Measurements from ENCODE around the gene VSIG8.
"Not testable (repeated sequence)": the region's sequence is repeated elsewhere in the genome, so short reads cannot be mapped to it uniquely, and the experiment has no call there.

The VSIG8 gene, protein sequence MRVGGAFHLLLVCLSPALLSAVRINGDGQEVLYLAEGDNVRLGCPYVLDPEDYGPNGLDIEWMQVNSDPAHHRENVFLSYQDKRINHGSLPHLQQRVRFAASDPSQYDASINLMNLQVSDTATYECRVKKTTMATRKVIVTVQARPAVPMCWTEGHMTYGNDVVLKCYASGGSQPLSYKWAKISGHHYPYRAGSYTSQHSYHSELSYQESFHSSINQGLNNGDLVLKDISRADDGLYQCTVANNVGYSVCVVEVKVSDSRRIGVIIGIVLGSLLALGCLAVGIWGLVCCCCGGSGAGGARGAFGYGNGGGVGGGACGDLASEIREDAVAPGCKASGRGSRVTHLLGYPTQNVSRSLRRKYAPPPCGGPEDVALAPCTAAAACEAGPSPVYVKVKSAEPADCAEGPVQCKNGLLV

DNA sequence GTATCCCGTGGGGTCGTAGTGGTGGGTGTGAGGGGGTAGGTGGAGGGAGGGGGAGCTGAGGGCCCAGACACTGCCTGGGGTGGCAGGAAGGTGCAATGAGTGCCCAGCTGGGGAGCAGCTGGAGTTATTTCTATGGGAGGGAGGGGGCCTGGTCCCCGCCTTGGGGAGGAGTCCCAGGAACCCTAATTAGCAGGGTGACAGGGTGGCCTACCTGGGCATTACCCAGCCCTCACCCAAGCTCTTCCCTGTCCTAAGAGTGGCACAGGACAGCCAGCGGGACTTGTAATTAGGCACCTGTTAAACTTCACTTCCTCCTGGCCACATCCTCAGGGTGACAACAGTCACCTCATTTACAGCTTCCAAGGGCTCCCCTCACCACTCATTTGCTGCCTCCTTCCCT, at the start of gene VSIG8:
TSS of gene VSIG8 (minus strand) at position 101 of the 400 bp plus-strand sequence. CDS start 136 bp downstream, outside the sequence.
- H3K36me3 ChIP-seq (ENCODE audit: insufficient read depth, low read length), result no peaks in the 10 kb centered on the region
- TF ChIP-seq FOXP2 (optimal IDR thresholded peaks at IDR 0.05; ENCODE audit: control extremely low read depth, extremely low read length, insufficient read depth) (no peak), EZH2 (IDR thresholded peaks at IDR 0.05) (no peak), POLR2AphosphoS5 (IDR thresholded peaks at IDR 0.05; ENCODE audit: borderline replicate concordance, low read depth, low read length) (no peak)
- H3K9me3 ChIP-seq (ENCODE audit: low read depth, low read length), result no peaks in the 10 kb centered on the region
- no peak within 1 kb of the TSS for H3K9ac ChIP-seq (ENCODE audit: insufficient read length)
- no peak within 1 kb of the TSS for H3K27ac ChIP-seq
- no peak within 1 kb of the TSS for H3K4me3 ChIP-seq
- no peak for DNase-seq (ENCODE audit: low read depth, low spot score)

DNA sequence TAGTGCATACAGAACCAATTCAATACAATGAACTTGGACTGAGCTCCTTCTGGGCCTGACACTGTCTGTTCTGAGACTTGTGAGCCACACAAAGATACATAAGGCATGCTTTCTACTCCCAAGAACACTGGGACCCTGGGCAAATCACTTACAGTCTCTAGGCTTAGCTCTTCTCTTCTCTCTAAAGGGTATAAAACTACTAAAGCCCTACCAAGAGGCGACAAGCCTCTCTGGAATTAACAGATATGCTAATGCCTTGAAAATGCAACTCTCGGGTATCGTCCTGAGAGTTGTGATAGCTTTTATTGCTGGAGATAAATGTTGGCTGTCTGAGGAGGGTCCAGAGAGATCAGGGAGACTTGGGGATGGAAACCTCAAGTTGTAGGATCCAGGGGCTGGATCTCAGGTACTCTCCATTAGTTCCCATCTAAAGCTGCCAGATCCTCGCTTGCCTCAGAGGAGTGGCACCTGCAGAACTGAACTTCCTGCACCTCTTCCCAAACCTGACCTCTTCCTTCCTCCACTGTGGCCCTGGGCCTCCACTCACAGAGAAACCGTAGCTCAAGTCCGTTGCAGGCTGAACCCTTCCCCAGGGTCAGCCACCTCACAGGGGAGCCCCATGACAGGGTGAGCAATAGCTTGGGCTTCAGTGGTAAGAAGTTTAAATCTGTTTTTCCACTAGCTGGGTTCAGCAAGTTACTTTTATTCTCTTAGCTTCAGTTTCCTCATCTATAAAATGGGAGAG, 49.0 kb upstream of the VSIG8 start:
- Histone ChIP-seq H3K9me3 (ENCODE audit: low read depth, low read length) (no peaks in the 10 kb centered on the region), H3K36me3 (ENCODE audit: insufficient read depth, low read length) (no peaks in the 10 kb centered on the region), H3K4me3 (no peak overlapping the region), H3K27ac (no peak overlapping the region), H3K9ac (ENCODE audit: insufficient read length) (no peak overlapping the region)
- no peak for DNase-seq (ENCODE audit: low read depth, low spot score)
- TF ChIP-seq FOXP2 (optimal IDR thresholded peaks at IDR 0.05; ENCODE audit: control extremely low read depth, extremely low read length, insufficient read depth) (no peak), POLR2AphosphoS5 (IDR thresholded peaks at IDR 0.05; ENCODE audit: borderline replicate concordance, low read depth, low read length) (no peak), EZH2 (IDR thresholded peaks at IDR 0.05) (no peak)

- no peak for TF ChIP-seq EZH2 (IDR thresholded peaks at IDR 0.05)
- TF ChIP-seq POLR2AphosphoS5 (IDR thresholded peaks at IDR 0.05; ENCODE audit: borderline replicate concordance, low read depth, low read length), result no peak
- TF ChIP-seq FOXP2 (optimal IDR thresholded peaks at IDR 0.05; ENCODE audit: control extremely low read depth, extremely low read length, insufficient read depth), result no peak
- Histone ChIP-seq H3K9ac (ENCODE audit: insufficient read length) (no peak overlapping the region), H3K36me3 (ENCODE audit: insufficient read depth, low read length) (no peaks in the 10 kb centered on the region), H3K4me3 (no peak overlapping the region), H3K27ac (no peak overlapping the region), H3K9me3 (ENCODE audit: low read depth, low read length) (no peaks in the 10 kb centered on the region)
- no peak for DNase-seq (ENCODE audit: low read depth, low spot score)
Observed at GRCh38 chr1:159908031-159908940, 45.8 kb upstream of the VSIG8 start.

DNA sequence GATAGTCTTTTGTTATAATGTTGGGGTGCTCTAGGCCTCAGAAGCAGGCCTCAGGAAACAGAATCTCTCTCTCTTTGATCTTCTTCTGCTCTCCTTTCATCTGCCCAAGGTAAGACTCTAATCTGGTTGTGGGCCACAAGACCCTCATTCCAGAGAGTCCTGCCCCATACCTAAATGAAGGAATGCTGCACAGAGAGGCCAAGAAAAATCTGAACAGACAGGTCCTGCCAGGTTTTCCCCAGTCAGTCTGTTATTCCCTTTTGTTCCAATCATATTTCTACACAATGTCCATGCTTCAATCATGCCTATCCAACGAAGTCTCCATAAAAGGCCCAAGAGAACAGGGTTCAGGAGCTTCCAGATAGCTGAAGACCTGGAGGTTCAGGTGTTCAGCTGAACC, 44.5 kb upstream of the VSIG8 start:
- no peak overlapping the region for H3K4me3 ChIP-seq
- H3K27ac ChIP-seq, result no peak overlapping the region
- H3K36me3 ChIP-seq (ENCODE audit: insufficient read depth, low read length), result no peaks in the 10 kb centered on the region
- no peak overlapping the region for H3K9ac ChIP-seq (ENCODE audit: insufficient read length)
- H3K9me3 ChIP-seq (ENCODE audit: low read depth, low read length), result no peaks in the 10 kb centered on the region
- no peak for TF ChIP-seq FOXP2 (optimal IDR thresholded peaks at IDR 0.05; ENCODE audit: control extremely low read depth, extremely low read length, insufficient read depth)
- no peak for TF ChIP-seq POLR2AphosphoS5 (IDR thresholded peaks at IDR 0.05; ENCODE audit: borderline replicate concordance, low read depth, low read length)
- no peak for TF ChIP-seq EZH2 (IDR thresholded peaks at IDR 0.05)
- no peak for DNase-seq (ENCODE audit: low read depth, low spot score)

GRCh38 chr1:159904036-159904435, 41.6 kb upstream of the VSIG8 start:
- H3K9ac ChIP-seq (ENCODE audit: insufficient read length); H3K27ac ChIP-seq; DNase-seq (ENCODE audit: low read depth, low spot score); H3K4me3 ChIP-seq; H3K9me3 ChIP-seq (ENCODE audit: low read depth, low read length); H3K36me3 ChIP-seq (ENCODE audit: insufficient read depth, low read length): not testable (repeated sequence)

DNA sequence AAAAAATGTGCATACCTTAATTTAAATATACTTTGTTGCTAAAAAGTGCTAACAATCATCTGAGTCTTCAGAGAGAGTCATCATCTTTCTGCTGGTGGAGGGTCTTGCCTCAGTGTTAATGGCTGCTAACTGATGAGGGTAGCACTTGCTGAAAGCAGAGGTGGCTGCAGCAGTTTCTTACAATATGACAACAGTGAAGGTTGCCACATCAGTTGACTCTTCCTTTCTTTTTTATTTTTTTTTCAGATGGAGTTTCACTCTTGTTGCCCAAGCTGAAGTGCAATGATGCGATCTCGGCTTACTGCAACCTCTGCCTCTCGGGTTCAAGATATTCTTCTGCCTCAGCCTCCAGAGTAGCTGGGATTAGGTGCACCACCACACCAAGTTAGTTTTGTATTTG, 40.1 kb upstream of the VSIG8 start:
- TF ChIP-seq FOXP2 (optimal IDR thresholded peaks at IDR 0.05; ENCODE audit: control extremely low read depth, extremely low read length, insufficient read depth) (no peak), EZH2 (IDR thresholded peaks at IDR 0.05) (no peak), POLR2AphosphoS5 (IDR thresholded peaks at IDR 0.05; ENCODE audit: borderline replicate concordance, low read depth, low read length) (no peak)
- Histone ChIP-seq H3K27ac (no peak overlapping the region), H3K9ac (ENCODE audit: insufficient read length) (no peak overlapping the region), H3K9me3 (ENCODE audit: low read depth, low read length) (no peaks in the 10 kb centered on the region), H3K4me3 (no peak overlapping the region), H3K36me3 (ENCODE audit: insufficient read depth, low read length) (no peaks in the 10 kb centered on the region)
- DNase-seq (ENCODE audit: low read depth, low spot score), result no peak

- Histone ChIP-seq H3K27ac (no peak overlapping the region), H3K9me3 (ENCODE audit: low read depth, low read length) (no peaks in the 10 kb centered on the region), H3K36me3 (ENCODE audit: insufficient read depth, low read length) (no peaks in the 10 kb centered on the region), H3K4me3 (no peak overlapping the region), H3K9ac (ENCODE audit: insufficient read length) (no peak overlapping the region)
- no peak for TF ChIP-seq FOXP2 (optimal IDR thresholded peaks at IDR 0.05; ENCODE audit: control extremely low read depth, extremely low read length, insufficient read depth)
- no peak for TF ChIP-seq POLR2AphosphoS5 (IDR thresholded peaks at IDR 0.05; ENCODE audit: borderline replicate concordance, low read depth, low read length)
- TF ChIP-seq EZH2 (IDR thresholded peaks at IDR 0.05), result no peak
- DNase-seq (ENCODE audit: low read depth, low spot score), result no peak
Observed at GRCh38 chr1:159900755-159901360, 38.4 kb upstream of the VSIG8 start.

Data from SK-N-MC (cell line).